ENCODE results near the gene HJV. TPM values are rescaled to one million over a fixed set of nuclear protein-coding genes. Genes with fewer than 3 reads are reported as not detected.

HJV gene
- total RNA-seq, 3 donors from 2014 or later (not counting 1 experiment from before 2014, with no cell fraction given), result not detected

DNA sequence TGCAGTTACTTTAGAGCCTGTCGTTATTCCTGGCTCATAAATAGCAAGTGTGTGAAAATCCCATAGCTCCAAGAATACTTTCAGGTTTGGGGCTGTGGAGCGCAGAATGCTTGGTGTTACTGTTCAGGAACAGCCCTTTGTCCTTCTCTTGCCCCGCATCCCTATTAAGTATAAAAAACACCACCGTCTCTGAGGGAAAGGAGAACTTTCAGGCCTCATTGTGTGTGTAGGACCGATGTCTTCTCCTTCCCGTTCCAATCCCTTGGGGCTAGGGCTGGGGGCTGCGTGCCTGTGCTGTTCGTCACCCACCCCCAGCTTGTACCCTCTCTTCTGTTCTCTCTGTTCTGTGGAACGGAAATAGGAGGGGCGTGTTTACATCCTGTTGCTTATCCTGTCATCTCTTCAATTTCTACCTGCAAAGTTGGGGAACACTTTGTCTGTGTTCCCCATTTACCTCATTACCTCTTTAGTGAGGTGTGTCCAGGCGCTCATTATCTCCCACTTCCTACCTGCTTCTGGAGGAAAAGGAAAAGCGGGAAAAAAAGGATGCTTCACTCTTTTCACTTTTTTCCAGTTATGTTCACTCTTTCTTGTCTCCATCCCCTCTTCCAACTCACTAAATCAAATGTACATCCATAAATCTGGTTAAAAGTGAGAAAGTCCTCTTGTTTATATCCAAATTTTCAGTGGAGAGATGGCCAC, 24.4 kb downstream of the HJV start:
- intact Hi-C loops (cut with micrococcal nuclease), result loop anchor here (1.0 to 5.0 kb wide), 4 partner anchors 17 to 70 kb away; partner anchors contain the start of genes ANKRD34A, POLR3GL and RBM8A
- no peaks in the 10 kb centered on the region for H3K9me3 Mint-ChIP-seq
- ATAC-seq (peak; percentile 22 to 40 (median 30)), DNase-seq (peak; percentile 43 to 83)
- Histone ChIP-seq H3K4me1 (ENCODE audit: control insufficient read depth, insufficient read depth, low read length) (peaks cover 46% of the 10 kb centered on the region), H3K36me3 (ENCODE audit: control insufficient read depth, insufficient read depth, low read length) (peaks cover 36% of the 10 kb centered on the region), H3K27me3 (ENCODE audit: control insufficient read depth, insufficient read depth, low read length) (no peaks in the 10 kb centered on the region), H3K9me3 (ENCODE audit: control insufficient read depth, insufficient read depth, low read length) (no peaks in the 10 kb centered on the region), H3K4me3 (ENCODE audit: low read length) (peak overlapping the region; percentile 64), H3K27ac (ENCODE audit: low read length) (peak overlapping the region; percentile 88)
- 0% methylated on average over 5 of the region's 12 CpGs for WGBS (ENCODE audit: insufficient coverage)
- peak overlapping the region; percentile 97 to 99 for H3K27ac Mint-ChIP-seq
- peaks cover 65 to 70% of the 10 kb centered on the region in 2 donors for H3K4me1 Mint-ChIP-seq
- H3K27me3 Mint-ChIP-seq (ENCODE audit: low read depth in 2 of 2), result no peaks in the 10 kb centered on the region
- TF ChIP-seq, protein P1, sequence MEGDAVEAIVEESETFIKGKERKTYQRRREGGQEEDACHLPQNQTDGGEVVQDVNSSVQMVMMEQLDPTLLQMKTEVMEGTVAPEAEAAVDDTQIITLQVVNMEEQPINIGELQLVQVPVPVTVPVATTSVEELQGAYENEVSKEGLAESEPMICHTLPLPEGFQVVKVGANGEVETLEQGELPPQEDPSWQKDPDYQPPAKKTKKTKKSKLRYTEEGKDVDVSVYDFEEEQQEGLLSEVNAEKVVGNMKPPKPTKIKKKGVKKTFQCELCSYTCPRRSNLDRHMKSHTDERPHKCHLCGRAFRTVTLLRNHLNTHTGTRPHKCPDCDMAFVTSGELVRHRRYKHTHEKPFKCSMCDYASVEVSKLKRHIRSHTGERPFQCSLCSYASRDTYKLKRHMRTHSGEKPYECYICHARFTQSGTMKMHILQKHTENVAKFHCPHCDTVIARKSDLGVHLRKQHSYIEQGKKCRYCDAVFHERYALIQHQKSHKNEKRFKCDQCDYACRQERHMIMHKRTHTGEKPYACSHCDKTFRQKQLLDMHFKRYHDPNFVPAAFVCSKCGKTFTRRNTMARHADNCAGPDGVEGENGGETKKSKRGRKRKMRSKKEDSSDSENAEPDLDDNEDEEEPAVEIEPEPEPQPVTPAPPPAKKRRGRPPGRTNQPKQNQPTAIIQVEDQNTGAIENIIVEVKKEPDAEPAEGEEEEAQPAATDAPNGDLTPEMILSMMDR (IDR thresholded peaks at IDR 0.05), result peak; percentile 13
- peaks cover 42% of the 10 kb centered on the region for H3K36me3 Mint-ChIP-seq
- peak overlapping the region; percentile 97 for H3K4me3 Mint-ChIP-seq

DNA sequence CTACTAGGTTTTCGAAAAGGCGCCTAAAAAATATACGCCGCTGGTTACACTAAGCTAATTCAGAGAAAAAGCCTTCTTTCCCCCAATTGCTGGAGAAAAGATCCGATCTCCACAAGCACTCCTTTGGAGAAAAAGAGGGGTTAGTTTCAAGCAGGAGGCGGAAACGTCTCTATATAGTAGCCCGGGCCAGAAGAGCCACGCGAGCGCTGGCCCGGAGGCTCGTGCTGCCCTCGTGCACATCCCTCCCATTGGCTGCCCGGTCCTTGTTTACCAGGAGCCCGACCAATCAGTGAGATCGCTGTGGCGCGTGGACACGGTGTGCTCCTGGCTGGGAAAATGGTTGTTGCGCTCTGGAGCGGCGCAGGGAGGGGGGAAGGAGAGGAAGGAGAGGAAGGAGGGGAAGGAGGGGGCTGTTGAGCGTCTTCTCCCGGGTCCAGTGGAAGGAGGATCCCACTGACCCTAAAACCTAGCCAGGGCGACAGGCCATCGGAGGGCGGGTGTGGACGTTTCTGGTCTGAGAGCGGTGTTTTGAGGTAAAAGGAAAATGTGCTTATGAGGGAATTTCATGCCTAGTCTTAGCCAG, 25.0 kb downstream of the HJV start, which contains the start of gene TXNIP:
TXNIP (minus strand) TSS at position 147 of the 583 bp plus-strand sequence. CDS start 313 bp downstream, outside the sequence.
- H3K36me3 ChIP-seq (ENCODE audit: control insufficient read depth, insufficient read depth, low read length), result peaks cover 41% of the 10 kb centered on the region
- H3K9me3 ChIP-seq (ENCODE audit: control insufficient read depth, insufficient read depth, low read length), result no peaks in the 10 kb centered on the region
- intact Hi-C loops (cut with micrococcal nuclease), result loop anchor here (1.0 to 5.0 kb wide), 4 partner anchors 16 to 69 kb away; partner anchors contain the start of genes ANKRD34A, POLR3GL and RBM8A
- Mint-ChIP-seq H3K9me3 (no peaks in the 10 kb centered on the region), H3K4me3 (peak within 1 kb of the TSS; percentile 97), H3K4me1 (peaks cover 71 to 76% of the 10 kb centered on the region in 2 donors), H3K27me3 (ENCODE audit: low read depth in 2 of 2) (no peaks in the 10 kb centered on the region), H3K36me3 (peaks cover 46% of the 10 kb centered on the region), H3K27ac (peak within 1 kb of the TSS; percentile 97 to 99)
- peak within 1 kb of the TSS; percentile 88 for H3K27ac ChIP-seq (ENCODE audit: low read length)
- WGBS (ENCODE audit: insufficient coverage), result under 1% methylated on average over 30 of the region's 30 CpGs
- H3K4me3 ChIP-seq (ENCODE audit: low read length), result peak within 1 kb of the TSS; percentile 64
- no peaks in the 10 kb centered on the region for H3K27me3 ChIP-seq (ENCODE audit: control insufficient read depth, insufficient read depth, low read length)
- TF ChIP-seq, protein P1 (IDR thresholded peaks at IDR 0.05), result no peak
- ATAC-seq, result peak; percentile 85 to 97 (median 95)
- peak; percentile 91 to 95 for DNase-seq
- peaks cover 48% of the 10 kb centered on the region for H3K4me1 ChIP-seq (ENCODE audit: control insufficient read depth, insufficient read depth, low read length)

DNA sequence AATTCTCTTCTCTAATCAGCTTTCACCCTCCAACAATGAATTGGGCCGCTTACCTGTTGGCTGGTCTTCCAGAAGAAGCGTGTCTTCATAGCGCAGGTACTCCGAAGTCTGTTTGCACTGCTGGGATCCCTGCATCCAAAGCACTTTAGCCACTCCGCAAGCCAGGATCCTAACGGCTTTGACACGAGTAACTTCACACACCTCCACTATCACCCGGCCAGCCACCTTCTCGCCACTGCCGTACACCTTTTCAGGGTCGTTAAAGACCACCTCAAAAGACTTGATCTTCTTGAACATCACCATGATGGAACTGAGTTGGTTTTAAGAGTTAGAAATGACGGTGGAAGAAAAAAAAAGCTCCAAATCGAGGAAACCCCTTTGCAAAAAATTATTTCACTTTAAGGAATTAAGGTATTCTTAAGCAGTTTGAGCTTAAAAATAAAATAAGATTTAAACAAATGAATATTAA, 25.5 kb downstream of the HJV start:
- DNase-seq (peak in 1 of 2 donors; percentile 36), ATAC-seq (no peak)
- Histone ChIP-seq H3K36me3 (ENCODE audit: control insufficient read depth, insufficient read depth, low read length) (peaks cover 41% of the 10 kb centered on the region), H3K4me1 (ENCODE audit: control insufficient read depth, insufficient read depth, low read length) (peaks cover 52% of the 10 kb centered on the region), H3K27ac (ENCODE audit: low read length) (peak overlapping the region; percentile 88), H3K9me3 (ENCODE audit: control insufficient read depth, insufficient read depth, low read length) (no peaks in the 10 kb centered on the region), H3K4me3 (ENCODE audit: low read length) (peak overlapping the region; percentile 64), H3K27me3 (ENCODE audit: control insufficient read depth, insufficient read depth, low read length) (no peaks in the 10 kb centered on the region)
- Mint-ChIP-seq H3K4me1 (peaks cover 76 to 81% of the 10 kb centered on the region in 2 donors), H3K4me3 (peak overlapping the region; percentile 97), H3K36me3 (peaks cover 47% of the 10 kb centered on the region), H3K27me3 (ENCODE audit: low read depth in 2 of 2) (no peaks in the 10 kb centered on the region), H3K9me3 (no peaks in the 10 kb centered on the region), H3K27ac (peak overlapping the region; percentile 97 to 99)
- under 1% methylated on average over 8 of the region's 13 CpGs for WGBS (ENCODE audit: insufficient coverage)
- TF ChIP-seq, protein P1 (IDR thresholded peaks at IDR 0.05), result no peak
- intact Hi-C loops (cut with micrococcal nuclease), result loop anchor here (2.0 to 5.0 kb wide), 4 partner anchors 17 to 69 kb away; partner anchors contain the start of genes ANKRD34A, POLR3GL and RBM8A

Data from natural killer cell (primary cell).